ENCODE results near the gene NAB2.
"Not testable (repeated sequence)": the region's sequence is repeated elsewhere in the genome, so short reads cannot be mapped to it uniquely, and the experiment has no call there.

Gene NAB2

GRCh38 chr12:57088354-57089270 lies at the start of gene NAB2:
Gene NAB2 (plus strand): TSS chr12:57089114. CDS start chr12:57089272, 158 bp downstream.
- DNase-seq, result peak; percentile 74

- DNase-seq, result no peak
These were observed 48.7 kb upstream of the NAB2 start for GRCh38 chr12:57040211-57040610.

GRCh38 chr12:57040750-57041149 lies 48.2 kb upstream of the NAB2 start:
- DNase-seq, result no peak

- DNase-seq, result no peak
These were observed 46.2 kb upstream of the NAB2 start for GRCh38 chr12:57042695-57043094.

GRCh38 chr12:57044468-57044867 lies 44.4 kb upstream of the NAB2 start:
- DNase-seq, result no peak

GRCh38 chr12:57044889-57045288 lies 44.0 kb upstream of the NAB2 start:
- DNase-seq, result no peak

GRCh38 chr12:57046086-57046791 lies 42.7 kb upstream of the NAB2 start:
- no peak for DNase-seq

- DNase-seq, result no peak
These were observed 41.7 kb upstream of the NAB2 start for GRCh38 chr12:57046947-57047890.

GRCh38 chr12:57047981-57048380 lies 40.9 kb upstream of the NAB2 start:
- no peak for DNase-seq

- no peak for DNase-seq
These were observed 40.3 kb upstream of the NAB2 start for GRCh38 chr12:57048423-57049118.

- DNase-seq, result no peak
These were observed 39.8 kb upstream of the NAB2 start for GRCh38 chr12:57049119-57049446.

GRCh38 chr12:57049890-57050289 lies 39.0 kb upstream of the NAB2 start, which contains the start of gene MYO1A:
Gene MYO1A (minus strand): TSS chr12:57050129. CDS start chr12:57048323, 1,806 bp downstream.
- DNase-seq, result no peak

- DNase-seq, result no peak
These were observed 37.9 kb upstream of the NAB2 start for GRCh38 chr12:57051011-57051410.

GRCh38 chr12:57053146-57053545 lies 35.8 kb upstream of the NAB2 start:
- DNase-seq, result not testable (repeated sequence)

GRCh38 chr12:57053901-57054300 lies 35.0 kb upstream of the NAB2 start:
- DNase-seq, result not testable (repeated sequence)

- DNase-seq, result no peak
These were observed 33.1 kb upstream of the NAB2 start for GRCh38 chr12:57055824-57056223.

- no peak for DNase-seq
These were observed 31.7 kb upstream of the NAB2 start for GRCh38 chr12:57057067-57057751.

- no peak for DNase-seq
These were observed 30.5 kb upstream of the NAB2 start for GRCh38 chr12:57058454-57058853.

- no peak for DNase-seq
These were observed 24.8 kb upstream of the NAB2 start for GRCh38 chr12:57063991-57064685.

- no peak for DNase-seq
These were observed 22.7 kb upstream of the NAB2 start for GRCh38 chr12:57066245-57066644.

- peak; percentile 7 for DNase-seq
These were observed 19.4 kb upstream of the NAB2 start for GRCh38 chr12:57069523-57069922.

Data from NCI-H1105 (cell line).